GM12865 (cell line): Measurements from ENCODE around the gene NARF.

Experiments used
- DNase-seq: peaks from one replicate; pipeline ENCODE4 v3.0.0; 2010; ENCODE audit warnings: low read depth
- H3K4me3 ChIP-seq: 2 replicates; pipeline ENCODE4 v1.5.1; 2011; ENCODE audit warnings: mild to moderate bottlenecking, low read depth, low read length, control low read depth
- CTCF ChIP-seq: IDR thresholded peaks from 2 replicates; pipeline ENCODE4 v1.5.1; 2011; ENCODE audit warnings: low read length, control low read depth, low read depth, inconsistent platforms; ENCODE audit not compliant: insufficient read depth; ENCODE audit errors: missing control alignments

NARF gene

GRCh38 chr17:82489851-82490511 is 31.4 kb downstream of the NARF start:
- H3K4me3 ChIP-seq: no peak overlapping the region
- no peak for TF ChIP-seq CTCF
- no peak for DNase-seq

GRCh38 chr17:82490512-82491195 is 32.1 kb downstream of the NARF start:
- peak; percentile 38 for DNase-seq
- H3K4me3 ChIP-seq: no peak overlapping the region
- no peak for TF ChIP-seq CTCF

- TF ChIP-seq CTCF: no peak
- DNase-seq: no peak
- H3K4me3 ChIP-seq: no peak overlapping the region
Observed at GRCh38 chr17:82491196-82491530, 32.6 kb downstream of the NARF start.

GRCh38 chr17:82491533-82491932 is 33.0 kb downstream of the NARF start:
- TF ChIP-seq CTCF: no peak
- no peak overlapping the region for H3K4me3 ChIP-seq
- no peak for DNase-seq

- DNase-seq: no peak
- no peak for TF ChIP-seq CTCF
Observed at GRCh38 chr17:82492643-82493225, 34.2 kb downstream of the NARF start.

GRCh38 chr17:82493226-82493781 is 34.8 kb downstream of the NARF start:
- H3K4me3 ChIP-seq: no peak overlapping the region
- TF ChIP-seq CTCF: no peak
- DNase-seq: no peak

More at GRCh38 chr17:82492643-82493225, 34.2 kb downstream of the NARF start:
- H3K4me3 ChIP-seq: no peak overlapping the region
